K562 (cell line): ENCODE data around the gene WNT7B.
A peak's percentile ranks its signal among the peaks of the same experiment; 100 is the strongest.

ENCODE experiments used
- ATF1 ChIP-seq, 2 experiments: fragments of 450-650 bp in 1 of 2; IDR thresholded peaks; 2 replicates each; pipeline ENCODE4 v1.6.1; 2016; ENCODE audit warnings: missing compliant biosample characterization in 1 of 2, missing genetic modification characterization in 1 of 2
- CTCF ChIP-seq, 3 experiments: IDR thresholded peaks in 2 of 3; conservative IDR thresholded peaks in 1 of 3; 2 replicates each; pipeline ENCODE4 v1.5.1; 2011 to 2012; ENCODE audit warnings: low read length in 3 of 3, mild to moderate bottlenecking in 3 of 3, control low read depth in 2 of 3, improper control_type of control experiment in 1 of 3, inconsistent platforms in 1 of 3, low read depth in 1 of 3, mixed read lengths in 1 of 3, moderate library complexity in 1 of 3; ENCODE audit not compliant: insufficient read depth in 2 of 3
- E2F6 ChIP-seq, 2 experiments: IDR thresholded peaks; 2 replicates each; pipeline ENCODE4 v1.6.1; 2011; ENCODE audit warnings: borderline replicate concordance in 1 of 2, control low read depth in 1 of 2, low read depth in 1 of 2, low read length in 1 of 2, mild to moderate bottlenecking in 1 of 2, mixed read lengths in 1 of 2, moderate library complexity in 1 of 2; ENCODE audit not compliant: insufficient read depth in 1 of 2, insufficient read length in 1 of 2, poor library complexity in 1 of 2, severe bottlenecking in 1 of 2; ENCODE audit errors: extremely low read depth in 1 of 2
- LCOR ChIP-seq: sonication (generic); formaldehyde crosslinking; IDR thresholded peaks from 2 replicates; pipeline ENCODE4 v1.8.0; 2022; ENCODE audit warnings: mild to moderate bottlenecking, missing genetic modification reagents
- NBN ChIP-seq: fragments of 450-650 bp; IDR thresholded peaks from 2 replicates; pipeline ENCODE4 v1.6.1; 2016; ENCODE audit warnings: low read depth, mild to moderate bottlenecking
- NFIC ChIP-seq: fragments of 450-650 bp; IDR thresholded peaks from 2 replicates; pipeline ENCODE4 v1.6.1; 2017; ENCODE audit warnings: mild to moderate bottlenecking, inconsistent platforms
- POLR2A ChIP-seq: fragments of 450-650 bp; conservative IDR thresholded peaks from 2 replicates; pipeline ENCODE4 v1.6.1; 2016
- POLR2AphosphoS2 ChIP-seq: IDR thresholded peaks from 2 replicates; pipeline ENCODE4 v1.6.1; 2012; ENCODE audit warnings: low read length, improper control_type of control experiment
- PTBP1 ChIP-seq: fragments of 200-400 bp; formaldehyde crosslinking; IDR thresholded peaks from 2 replicates; pipeline ENCODE4 v1.6.1; 2017; ENCODE audit warnings: low read depth, low read length
- REST ChIP-seq, 2 experiments: fragments of 450-650 bp; formaldehyde crosslinking in 1 of 2; IDR thresholded peaks; 2 replicates each; pipeline versions ENCODE4 v1.4.0 to v1.6.1; 2014 to 2020; ENCODE audit warnings: mild to moderate bottlenecking in 2 of 2, borderline replicate concordance in 1 of 2, low read depth in 1 of 2
- SAFB2 ChIP-seq: fragments of 200-400 bp; formaldehyde crosslinking; IDR thresholded peaks from 2 replicates; pipeline ENCODE4 v1.6.1; 2018; ENCODE audit warnings: borderline replicate concordance, low read length, low read depth, moderate library complexity; ENCODE audit not compliant: severe bottlenecking
- ZNF3 ChIP-seq: fragments of 250-450 bp; sonication (Bioruptor Pico); IDR thresholded peaks from 2 replicates; pipeline ENCODE4 v1.5.0; 2021; ENCODE audit warnings: mild to moderate bottlenecking, moderate library complexity
- ZNF586 ChIP-seq: fragments of 450-650 bp; formaldehyde crosslinking; conservative IDR thresholded peaks from 2 replicates; pipeline ENCODE4 v1.4.0; 2020; ENCODE audit warnings: mild to moderate bottlenecking, moderate library complexity
- TF ChIP-seq, protein P1 (sequence below): fragments of 250-450 bp; sonication (Bioruptor Pico); IDR thresholded peaks from 2 replicates; pipeline ENCODE4 v1.8.0; 2022; ENCODE audit warnings: inconsistent platforms

- TF ChIP-seq POLR2A (no peak), NFIC (peak; percentile 60), E2F6 (IDR thresholded peaks at IDR 0.05; ENCODE audit: borderline replicate concordance in 1 of 2, extremely low read depth in 1 of 2, insufficient read depth in 1 of 2, insufficient read length in 1 of 2, low read depth in 1 of 2, low read length in 1 of 2, poor library complexity in 1 of 2, severe bottlenecking in 1 of 2) (no peak), CTCF (IDR thresholded peaks at IDR 0.05 in 2 of 3, conservative IDR thresholded peaks at IDR 0.05 in 1 of 3; ENCODE audit: insufficient read depth in 2 of 3, low read depth in 1 of 3, low read length in 3 of 3) (no peak), REST (IDR thresholded peaks at IDR 0.05; ENCODE audit: borderline replicate concordance) (no peak), REST (CRISPR knock-in tag; IDR thresholded peaks at IDR 0.05; ENCODE audit: low read depth) (no peak), POLR2AphosphoS2 (no peak), NBN (no peak), ZNF3 (CRISPR knock-in tag) (no peak), ZNF586 (CRISPR knock-in tag) (no peak), ATF1 (CRISPR knock-in tag; IDR thresholded peaks at IDR 0.05) (no peak), ATF1 (tag; IDR thresholded peaks at IDR 0.05) (no peak), LCOR (CRISPR knock-in tag) (no peak), PTBP1 (no peak), SAFB2 (no peak)
- TF ChIP-seq, protein P1, sequence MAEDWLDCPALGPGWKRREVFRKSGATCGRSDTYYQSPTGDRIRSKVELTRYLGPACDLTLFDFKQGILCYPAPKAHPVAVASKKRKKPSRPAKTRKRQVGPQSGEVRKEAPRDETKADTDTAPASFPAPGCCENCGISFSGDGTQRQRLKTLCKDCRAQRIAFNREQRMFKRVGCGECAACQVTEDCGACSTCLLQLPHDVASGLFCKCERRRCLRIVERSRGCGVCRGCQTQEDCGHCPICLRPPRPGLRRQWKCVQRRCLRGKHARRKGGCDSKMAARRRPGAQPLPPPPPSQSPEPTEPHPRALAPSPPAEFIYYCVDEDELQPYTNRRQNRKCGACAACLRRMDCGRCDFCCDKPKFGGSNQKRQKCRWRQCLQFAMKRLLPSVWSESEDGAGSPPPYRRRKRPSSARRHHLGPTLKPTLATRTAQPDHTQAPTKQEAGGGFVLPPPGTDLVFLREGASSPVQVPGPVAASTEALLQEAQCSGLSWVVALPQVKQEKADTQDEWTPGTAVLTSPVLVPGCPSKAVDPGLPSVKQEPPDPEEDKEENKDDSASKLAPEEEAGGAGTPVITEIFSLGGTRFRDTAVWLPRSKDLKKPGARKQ, result no peak
Measured at GRCh38 chr22:45966320-45966894, 10.6 kb downstream of the WNT7B start.
